ENCODE measurements around the gene PSMC4.

The PSMC4 gene

GRCh38 chr19:39966617-39967016 is 4.3 kb upstream of the PSMC4 start:
- peaks cover 6% of the 10 kb centered on the region for H4K20me1 ChIP-seq (ENCODE audit: insufficient read depth, low read length, poor library complexity, severe bottlenecking)
- H3K4me2 ChIP-seq (ENCODE audit: low read depth, low read length, poor library complexity, severe bottlenecking): no peak overlapping the region
- no peaks in the 10 kb centered on the region for H3F3A ChIP-seq (ENCODE audit: low read depth)
- TF ChIP-seq CTCF (conservative IDR thresholded peaks at IDR 0.05; ENCODE audit: low read length) (no peak), EZH2phosphoT487 (IDR thresholded peaks at IDR 0.05; ENCODE audit: borderline replicate concordance) (no peak)
- H3K9ac ChIP-seq (ENCODE audit: low read depth, low read length, poor library complexity, severe bottlenecking): no peak overlapping the region
- H3K27me3 ChIP-seq (ENCODE audit: insufficient read depth, low read length, poor library complexity, severe bottlenecking): no peaks in the 10 kb centered on the region
- H3K36me3 ChIP-seq (ENCODE audit: insufficient read depth, low read length): no peaks in the 10 kb centered on the region
- H3K9me2 ChIP-seq (replicated peaks; ENCODE audit: low read depth, low read length): no peaks in the 10 kb centered on the region
- H3K4me3 ChIP-seq (ENCODE audit: low read length, poor library complexity, severe bottlenecking): no peak overlapping the region
- H3K79me2 ChIP-seq (ENCODE audit: insufficient read depth, low read length): peaks cover 7% of the 10 kb centered on the region
- no peaks in the 10 kb centered on the region for H3K9me3 ChIP-seq (ENCODE audit: insufficient read depth, low read depth, low read length)
- no peak overlapping the region for H2AFZ ChIP-seq (ENCODE audit: low read length)
- H3K4me1 ChIP-seq (ENCODE audit: insufficient read depth, low read length, poor library complexity, severe bottlenecking): peaks cover 11% of the 10 kb centered on the region

GRCh38 chr19:39967561-39967960 is 3.4 kb upstream of the PSMC4 start:
- peaks cover 16% of the 10 kb centered on the region for H3K4me1 ChIP-seq (ENCODE audit: insufficient read depth, low read length, poor library complexity, severe bottlenecking)
- H3K9ac ChIP-seq (ENCODE audit: low read depth, low read length, poor library complexity, severe bottlenecking): no peak overlapping the region
- no peak overlapping the region for H3K4me3 ChIP-seq (ENCODE audit: low read length, poor library complexity, severe bottlenecking)
- H3K4me2 ChIP-seq (ENCODE audit: low read depth, low read length, poor library complexity, severe bottlenecking): no peak overlapping the region
- no peaks in the 10 kb centered on the region for H3F3A ChIP-seq (ENCODE audit: low read depth)
- TF ChIP-seq EZH2phosphoT487 (IDR thresholded peaks at IDR 0.05; ENCODE audit: borderline replicate concordance) (no peak), CTCF (conservative IDR thresholded peaks at IDR 0.05; ENCODE audit: low read length) (no peak)
- H3K9me3 ChIP-seq (ENCODE audit: insufficient read depth, low read depth, low read length): no peaks in the 10 kb centered on the region
- no peak overlapping the region for H2AFZ ChIP-seq (ENCODE audit: low read length)
- peaks cover 15% of the 10 kb centered on the region for H3K79me2 ChIP-seq (ENCODE audit: insufficient read depth, low read length)
- H4K20me1 ChIP-seq (ENCODE audit: insufficient read depth, low read length, poor library complexity, severe bottlenecking): peaks cover 15% of the 10 kb centered on the region
- no peaks in the 10 kb centered on the region for H3K27me3 ChIP-seq (ENCODE audit: insufficient read depth, low read length, poor library complexity, severe bottlenecking)
- no peaks in the 10 kb centered on the region for H3K9me2 ChIP-seq (replicated peaks; ENCODE audit: low read depth, low read length)
- no peaks in the 10 kb centered on the region for H3K36me3 ChIP-seq (ENCODE audit: insufficient read depth, low read length)

- Histone ChIP-seq H3K9ac (ENCODE audit: low read depth, low read length, poor library complexity, severe bottlenecking) (peak overlapping the region; percentile 83), H3K27me3 (ENCODE audit: insufficient read depth, low read length, poor library complexity, severe bottlenecking) (no peaks in the 10 kb centered on the region), H3F3A (ENCODE audit: low read depth) (no peaks in the 10 kb centered on the region), H3K79me2 (ENCODE audit: insufficient read depth, low read length) (peaks cover 26% of the 10 kb centered on the region), H3K4me1 (ENCODE audit: insufficient read depth, low read length, poor library complexity, severe bottlenecking) (peaks cover 16% of the 10 kb centered on the region), H3K9me2 (replicated peaks; ENCODE audit: low read depth, low read length) (no peaks in the 10 kb centered on the region), H3K36me3 (ENCODE audit: insufficient read depth, low read length) (no peaks in the 10 kb centered on the region), H3K9me3 (ENCODE audit: insufficient read depth, low read depth, low read length) (no peaks in the 10 kb centered on the region), H3K4me2 (ENCODE audit: low read depth, low read length, poor library complexity, severe bottlenecking) (no peak overlapping the region), H2AFZ (ENCODE audit: low read length) (no peak overlapping the region; the same call in 1 of the 2 replicates), H4K20me1 (ENCODE audit: insufficient read depth, low read length, poor library complexity, severe bottlenecking) (peaks cover 15% of the 10 kb centered on the region), H3K4me3 (ENCODE audit: low read length, poor library complexity, severe bottlenecking) (no peak overlapping the region)
- TF ChIP-seq CTCF (conservative IDR thresholded peaks at IDR 0.05; ENCODE audit: low read length) (no peak), EZH2phosphoT487 (IDR thresholded peaks at IDR 0.05; ENCODE audit: borderline replicate concordance) (no peak)
Observed at GRCh38 chr19:39968789-39969188, 2.2 kb upstream of the PSMC4 start.
